BE2C (cell line): ENCODE measurements around the gene TEX19.

Experiments
- DNase-seq: peaks from one replicate; pipeline ENCODE4 v3.0.0-alpha.2; 2020
- H3K27me3 ChIP-seq: fragments of 250-450 bp; sonication (Bioruptor Pico); 2 replicates; pipeline ENCODE4 v1.5.1; 2020; ENCODE audit warnings: mild to moderate bottlenecking
- H3K36me3 ChIP-seq: fragments of 250-450 bp; sonication (Bioruptor Pico); 2 replicates; pipeline ENCODE4 v1.5.1; 2020; ENCODE audit warnings: mild to moderate bottlenecking
- H3K4me1 ChIP-seq: fragments of 250-450 bp; sonication (Bioruptor Pico); 2 replicates; pipeline ENCODE4 v1.5.1; 2020
- H3K4me3 ChIP-seq: 2 replicates; pipeline ENCODE4 v1.5.1; 2011; ENCODE audit warnings: low read depth, low read length
- H3K9me3 ChIP-seq: fragments of 250-450 bp; sonication (Bioruptor Pico); 2 replicates; pipeline ENCODE4 v1.5.1; 2020
- TF ChIP-seq, protein P1 (sequence below): IDR thresholded peaks from 2 replicates; pipeline ENCODE4 v1.5.1; 2012; ENCODE audit warnings: mild to moderate bottlenecking, low read depth, low read length

The TEX19 gene

DNA sequence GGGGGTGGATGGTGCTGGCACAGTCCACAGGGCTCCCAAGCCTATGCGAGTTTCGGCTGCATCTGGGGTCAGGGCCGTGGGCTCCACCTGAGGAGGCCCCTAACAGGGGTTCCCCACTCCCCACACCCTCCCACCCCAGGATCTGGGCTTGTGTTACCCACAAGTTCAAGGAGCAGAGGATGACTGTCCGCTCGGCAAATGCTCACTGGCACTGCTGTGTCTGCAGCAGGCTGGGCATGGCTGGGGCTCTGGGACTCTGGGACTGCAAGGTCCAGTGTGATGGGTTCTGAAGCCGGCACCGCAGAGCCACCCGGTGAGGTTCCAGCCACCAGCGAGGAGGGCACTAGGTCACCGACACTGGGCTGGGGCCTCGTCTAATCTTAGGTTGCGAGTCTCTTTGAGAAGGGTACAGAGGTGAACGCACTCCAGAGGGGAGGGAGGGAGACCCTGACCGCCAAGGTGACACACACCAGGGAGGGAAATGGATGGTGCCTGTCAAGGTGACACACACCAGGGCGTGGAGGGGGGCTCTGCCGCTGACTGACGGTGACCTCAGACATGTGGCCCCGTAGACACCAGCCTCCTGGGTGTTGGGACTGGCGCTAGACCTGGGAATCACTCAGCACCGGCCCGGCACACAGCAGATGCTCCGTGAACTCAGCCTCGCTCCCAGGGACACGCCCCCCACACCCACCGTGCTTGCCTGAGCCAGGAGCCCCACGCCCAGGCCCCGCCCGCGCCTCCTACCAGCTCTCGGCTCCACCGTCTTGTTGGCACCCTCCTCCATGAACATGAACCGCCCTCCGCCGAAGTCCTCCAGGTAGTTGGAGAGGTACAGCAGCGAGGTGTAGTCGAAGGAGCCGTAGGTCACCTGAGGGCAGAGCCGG is 38.6 kb downstream of the TEX19 start:
- no peaks in the 10 kb centered on the region for H3K27me3 ChIP-seq
- no peak overlapping the region for H3K4me3 ChIP-seq
- H3K9me3 ChIP-seq, result no peaks in the 10 kb centered on the region
- H3K36me3 ChIP-seq, result no peaks in the 10 kb centered on the region
- TF ChIP-seq, protein P1, sequence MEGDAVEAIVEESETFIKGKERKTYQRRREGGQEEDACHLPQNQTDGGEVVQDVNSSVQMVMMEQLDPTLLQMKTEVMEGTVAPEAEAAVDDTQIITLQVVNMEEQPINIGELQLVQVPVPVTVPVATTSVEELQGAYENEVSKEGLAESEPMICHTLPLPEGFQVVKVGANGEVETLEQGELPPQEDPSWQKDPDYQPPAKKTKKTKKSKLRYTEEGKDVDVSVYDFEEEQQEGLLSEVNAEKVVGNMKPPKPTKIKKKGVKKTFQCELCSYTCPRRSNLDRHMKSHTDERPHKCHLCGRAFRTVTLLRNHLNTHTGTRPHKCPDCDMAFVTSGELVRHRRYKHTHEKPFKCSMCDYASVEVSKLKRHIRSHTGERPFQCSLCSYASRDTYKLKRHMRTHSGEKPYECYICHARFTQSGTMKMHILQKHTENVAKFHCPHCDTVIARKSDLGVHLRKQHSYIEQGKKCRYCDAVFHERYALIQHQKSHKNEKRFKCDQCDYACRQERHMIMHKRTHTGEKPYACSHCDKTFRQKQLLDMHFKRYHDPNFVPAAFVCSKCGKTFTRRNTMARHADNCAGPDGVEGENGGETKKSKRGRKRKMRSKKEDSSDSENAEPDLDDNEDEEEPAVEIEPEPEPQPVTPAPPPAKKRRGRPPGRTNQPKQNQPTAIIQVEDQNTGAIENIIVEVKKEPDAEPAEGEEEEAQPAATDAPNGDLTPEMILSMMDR, result no peak
- H3K4me1 ChIP-seq, result peaks cover 14% of the 10 kb centered on the region
- DNase-seq, result no peak

GRCh38 chr17:82399041-82399441 is 40.0 kb downstream of the TEX19 start:
- TF ChIP-seq, protein P1, result no peak
- Histone ChIP-seq H3K27me3 (no peaks in the 10 kb centered on the region), H3K36me3 (no peaks in the 10 kb centered on the region), H3K4me1 (peaks cover 14% of the 10 kb centered on the region), H3K4me3 (no peak overlapping the region), H3K9me3 (no peaks in the 10 kb centered on the region)
- DNase-seq, result peak; percentile 63

GRCh38 chr17:82399601-82400101 is 40.6 kb downstream of the TEX19 start:
- DNase-seq, result peak; percentile 63
- H3K4me1 ChIP-seq, result peaks cover 14% of the 10 kb centered on the region

DNA sequence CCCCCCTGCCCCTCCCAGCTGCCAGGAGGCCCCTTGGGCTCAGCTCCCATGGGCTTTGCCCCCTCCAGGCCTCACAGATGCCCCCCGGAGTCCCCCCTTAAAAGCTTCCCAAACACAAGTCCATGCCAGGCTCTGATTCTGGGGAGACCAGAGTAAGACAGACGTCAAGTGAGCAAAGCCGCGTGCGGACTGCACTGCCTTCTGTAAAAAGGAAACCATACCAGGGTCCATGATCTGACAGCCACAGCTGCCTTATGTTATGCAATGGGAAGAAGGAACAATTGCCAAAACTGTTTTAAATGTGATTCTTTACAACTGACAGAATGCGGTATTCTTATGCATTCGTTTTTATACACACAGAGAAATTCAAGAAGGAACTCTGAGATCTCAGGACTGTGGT is 41.2 kb downstream of the TEX19 start:
- no peaks in the 10 kb centered on the region for H3K27me3 ChIP-seq
- H3K36me3 ChIP-seq, result no peaks in the 10 kb centered on the region
- no peak overlapping the region for H3K4me3 ChIP-seq
- no peaks in the 10 kb centered on the region for H3K9me3 ChIP-seq
- no peak for DNase-seq
- TF ChIP-seq, protein P1, result no peak
- peaks cover 14% of the 10 kb centered on the region for H3K4me1 ChIP-seq

More at GRCh38 chr17:82399601-82400101, 40.6 kb downstream of the TEX19 start:
- Histone ChIP-seq H3K36me3 (no peaks in the 10 kb centered on the region), H3K4me3 (peak overlapping the region; percentile 15; the same call in 1 of the 2 replicates), H3K27me3 (no peaks in the 10 kb centered on the region), H3K9me3 (no peaks in the 10 kb centered on the region)
- TF ChIP-seq, protein P1, result no peak

DNA sequence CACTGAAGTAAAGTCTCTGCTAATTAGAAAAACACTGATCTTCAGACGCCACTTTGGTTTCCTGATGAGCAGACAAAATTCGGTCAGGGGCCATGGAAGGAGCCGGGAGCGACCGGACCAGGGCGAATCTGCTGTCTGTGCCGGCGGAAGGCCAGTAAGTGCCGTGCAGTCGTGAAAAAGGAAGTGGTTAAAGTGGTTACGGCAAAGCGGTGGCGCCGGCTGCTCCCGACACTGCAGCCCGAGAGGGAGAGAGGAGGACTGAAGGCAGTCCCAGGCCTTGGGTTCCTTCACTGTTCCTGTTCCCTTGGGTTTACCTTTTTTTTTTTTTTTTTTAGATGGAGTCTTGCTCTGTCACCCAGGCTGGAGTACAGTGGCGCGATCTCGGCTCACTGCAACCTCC is 41.8 kb downstream of the TEX19 start:
- Histone ChIP-seq H3K9me3 (no peaks in the 10 kb centered on the region), H3K4me3 (no peak overlapping the region), H3K4me1 (peaks cover 14% of the 10 kb centered on the region), H3K36me3 (no peaks in the 10 kb centered on the region), H3K27me3 (no peaks in the 10 kb centered on the region)
- DNase-seq, result no peak
- TF ChIP-seq, protein P1, result no peak

GRCh38 chr17:82402865-82403264 is 43.8 kb downstream of the TEX19 start:
- Histone ChIP-seq H3K4me3 (no peak overlapping the region), H3K4me1 (peaks cover 14% of the 10 kb centered on the region), H3K36me3 (no peaks in the 10 kb centered on the region), H3K27me3 (no peaks in the 10 kb centered on the region), H3K9me3 (no peaks in the 10 kb centered on the region)
- DNase-seq, result no peak
- TF ChIP-seq, protein P1, result no peak
